Measurements from ENCODE around the gene DOP1A.

- TF ChIP-seq CTCF (IDR thresholded peaks at IDR 0.05; ENCODE audit: low read length): no peak
- TF ChIP-seq EZH2 (IDR thresholded peaks at IDR 0.05; ENCODE audit: borderline replicate concordance, low read length): no peak
These were observed 60.5 kb downstream of the DOP1A start for GRCh38 chr6:83127976-83128375.
